Right cardiac atrium (tissue), 5 donors: Measurements from ENCODE around the gene AP3B2. TPM values are rescaled to one million over a fixed set of nuclear protein-coding genes. Genes with fewer than 3 reads are reported as not detected.

ENCODE experiments used
- ATAC-seq, 2 donors: fragments of 200-7000 bp; cut with Tn5 transposase; one replicate each; pipeline versions ENCODE4 v1.8.0 to v1.9.1; 2020; ENCODE audit warnings: moderate library complexity in 2 of 2, mild to moderate bottlenecking in 1 of 2
- DNase-seq, 3 donors: peaks; one replicate each; pipeline ENCODE4 v3.0.0-alpha.2; 2020
- H3K27ac ChIP-seq: one replicate; pipeline ENCODE4 v1.5.1; 2013; ENCODE audit warnings: mild to moderate bottlenecking, low read length, control low read depth, moderate library complexity
- H3K27me3 ChIP-seq: one replicate; pipeline ENCODE4 v1.6.1; 2013; ENCODE audit not compliant: control insufficient read depth, insufficient read depth
- H3K4me1 ChIP-seq: one replicate; pipeline ENCODE4 v1.6.1; 2013; ENCODE audit warnings: low read length; ENCODE audit not compliant: control insufficient read depth, insufficient read depth
- H3K4me3 ChIP-seq: one replicate; pipeline ENCODE4 v1.5.1; 2013; ENCODE audit warnings: low read length, control low read depth
- H3K9me3 ChIP-seq: one replicate; pipeline ENCODE4 v1.6.1; 2013; ENCODE audit warnings: low read length; ENCODE audit not compliant: control insufficient read depth
- WGBS: extraction: QIAGEN DNeasy Blood & Tissue Kit; methylation state at CpG from one replicate; pipeline ENCODE4 v1.1.7; 2013; 5-methylcytosine and 5-hydroxymethylcytosine counted together
- intact Hi-C, 4 donors: fragments of 100-400 bp; cut with DNase I; formaldehyde crosslinking; loops; one replicate each; pipeline versions ENCODE4 v1.11.0 to v1.14.0; 2022 to 2023
- polyA plus RNA-seq: library from polyadenylated mRNA; stranded (reverse); fragments of 200-250 nt; gene quantifications from one replicate; pipeline ENCODE4 v1.2.3, GENCODE V29; 2013
- total RNA-seq, 4 donors: library from RNA; stranded (reverse); fragmentation: NEBNext Ultra II Directional; extraction: Animal tissue kit (Norgen Biotek cat#: 25700); gene quantifications; one replicate each; pipeline ENCODE4 v1.2.1, GENCODE V29; 2021
- donor health status: healthy with polysubstance abuse.
- donor health status: DM: no; HTN: yes; CAD: no.
- donor health status: DM: no; HTN: no; CAD: no.
- donor health status: DM: no; HTN: yes; CAD: no; lungs with severe emphysema.
- donor health status: DM: yes; HTN: yes; CAD: no.

The AP3B2 gene
- total and polyA plus RNA-seq, 5 donors, result 0.20 to 2.0 (median 0.42) TPM

GRCh38 chr15:82635798-82636197, 73.9 kb downstream of the AP3B2 start:
- no peak overlapping the region for H3K27ac ChIP-seq
- H3K27me3 ChIP-seq, result no peaks in the 10 kb centered on the region
- DNase-seq, result no peak
- ATAC-seq, result no peak
- intact Hi-C loops, result no loop called here
- WGBS, result 43% methylated on average over 2 of the region's 2 CpGs
- no peaks in the 10 kb centered on the region for H3K9me3 ChIP-seq
- no peak overlapping the region for H3K4me3 ChIP-seq
- H3K4me1 ChIP-seq, result no peaks in the 10 kb centered on the region

- no peak overlapping the region for H3K4me3 ChIP-seq
- no peaks in the 10 kb centered on the region for H3K4me1 ChIP-seq
- 64% methylated on average over 4 of the region's 4 CpGs for WGBS
- no peak for DNase-seq
- intact Hi-C loops, result no loop called here
- H3K27ac ChIP-seq, result no peak overlapping the region
- no peaks in the 10 kb centered on the region for H3K9me3 ChIP-seq
- ATAC-seq, result no peak
- H3K27me3 ChIP-seq, result no peaks in the 10 kb centered on the region
Observed at GRCh38 chr15:82630033-82630432, 79.6 kb downstream of the AP3B2 start.

GRCh38 chr15:82625136-82625535, 84.5 kb downstream of the AP3B2 start:
- DNase-seq (no peak), ATAC-seq (no peak)
- Histone ChIP-seq H3K27me3 (no peaks in the 10 kb centered on the region), H3K9me3 (no peaks in the 10 kb centered on the region), H3K27ac (no peak overlapping the region), H3K4me1 (no peaks in the 10 kb centered on the region), H3K4me3 (no peak overlapping the region)
- WGBS, result 82% methylated on average over 4 of the region's 4 CpGs
- intact Hi-C loops, result no loop called here

- H3K27ac ChIP-seq, result no peak overlapping the region
- no peak overlapping the region for H3K4me3 ChIP-seq
- no peaks in the 10 kb centered on the region for H3K27me3 ChIP-seq
- intact Hi-C loops, result no loop called here
- no peaks in the 10 kb centered on the region for H3K9me3 ChIP-seq
- H3K4me1 ChIP-seq, result no peaks in the 10 kb centered on the region
- DNase-seq, result no peak
- WGBS, result 89% methylated on average over 3 of the region's 3 CpGs
- no peak for ATAC-seq
Observed at GRCh38 chr15:82624438-82624837, 85.2 kb downstream of the AP3B2 start.

- H3K4me1 ChIP-seq, result no peaks in the 10 kb centered on the region
- no peak overlapping the region for H3K27ac ChIP-seq
- ATAC-seq, result no peak
- no peaks in the 10 kb centered on the region for H3K27me3 ChIP-seq
- H3K9me3 ChIP-seq, result no peaks in the 10 kb centered on the region
- intact Hi-C loops, result no loop called here
- WGBS, result 61% methylated on average over 2 of the region's 2 CpGs
- no peak overlapping the region for H3K4me3 ChIP-seq
- no peak for DNase-seq
Observed at GRCh38 chr15:82624008-82624407, 85.7 kb downstream of the AP3B2 start.

GRCh38 chr15:82621970-82622369, 87.7 kb downstream of the AP3B2 start:
- ATAC-seq (no peak), DNase-seq (no peak)
- no peaks in the 10 kb centered on the region for H3K4me1 ChIP-seq
- no peak overlapping the region for H3K27ac ChIP-seq
- WGBS, result 29% methylated on average over 1 of the region's 1 CpG
- H3K9me3 ChIP-seq, result no peaks in the 10 kb centered on the region
- no peaks in the 10 kb centered on the region for H3K27me3 ChIP-seq
- no peak overlapping the region for H3K4me3 ChIP-seq
- intact Hi-C loops, result no loop called here

- intact Hi-C loops, result no loop called here
Observed at GRCh38 chr15:82613747-82614146, 95.9 kb downstream of the AP3B2 start.

GRCh38 chr15:82611348-82611747, 98.3 kb downstream of the AP3B2 start:
- no peaks in the 10 kb centered on the region for H3K9me3 ChIP-seq
- H3K27me3 ChIP-seq, result no peaks in the 10 kb centered on the region
- H3K4me3 ChIP-seq, result no peak overlapping the region
- ATAC-seq, result no peak
- intact Hi-C loops, result no loop called here
- no peak for DNase-seq
- no peak overlapping the region for H3K27ac ChIP-seq
- H3K4me1 ChIP-seq, result no peaks in the 10 kb centered on the region
- 81% methylated on average over 4 of the region's 4 CpGs for WGBS

More at GRCh38 chr15:82613747-82614146, 95.9 kb downstream of the AP3B2 start:
- Histone ChIP-seq H3K27me3 (no peaks in the 10 kb centered on the region), H3K4me3 (no peak overlapping the region), H3K27ac (no peak overlapping the region), H3K4me1 (no peaks in the 10 kb centered on the region), H3K9me3 (no peaks in the 10 kb centered on the region)
- WGBS, result 56% methylated on average over 12 of the region's 12 CpGs
- ATAC-seq, result peak; percentile 31 to 43
- peak; percentile 25 to 63 (median 58) for DNase-seq

Other genes starting within 250 kb of the AP3B2 start
- 100 to 1,000 TPM; 749 to 949 (median 824) TPM for gene RPS17, start 169.4 kb downstream of the AP3B2 start, total RNA-seq
- 1,832 TPM for gene RPS17, start 169.4 kb downstream of the AP3B2 start, polyA plus RNA-seq
- gene CPEB1, start 62.5 kb downstream of the AP3B2 start, total RNA-seq, result 1 to 10 TPM; 1.6 to 7.8 (median 5.5) TPM
- gene CPEB1, start 62.5 kb downstream of the AP3B2 start, polyA plus RNA-seq, result 2.4 TPM
- 100 to 1,000 TPM in 3 of 4 donors, 10 to 100 TPM in 1; 49.4 to 117 (median 109) TPM for gene FSD2, start 96.2 kb upstream of the AP3B2 start, total RNA-seq
- gene FSD2, start 96.2 kb upstream of the AP3B2 start, polyA plus RNA-seq, result 39.1 TPM
- 1 to 10 TPM; 5.6 to 6.6 (median 5.9) TPM for gene WHAMM, start 99.8 kb upstream of the AP3B2 start, total RNA-seq
- 3.2 TPM for gene WHAMM, start 99.8 kb upstream of the AP3B2 start, polyA plus RNA-seq
- 10 to 100 TPM; 15.0 to 24.4 (median 19.1) TPM for gene HOMER2, start 242.8 kb upstream of the AP3B2 start, total RNA-seq
- gene HOMER2, start 242.8 kb upstream of the AP3B2 start, polyA plus RNA-seq, result 12.1 TPM